GM18951 (cell line): Measurements from ENCODE around the gene OPRL1.
A peak's percentile ranks its signal among the peaks of the same experiment; 100 is the strongest.

ENCODE experiments used
- POLR2A ChIP-seq: IDR thresholded peaks from 4 replicates; pipeline ENCODE4 v1.6.1; 2011; ENCODE audit warnings: mild to moderate bottlenecking; ENCODE audit not compliant: insufficient read length, insufficient read depth; ENCODE audit errors: extremely low read depth
- in situ Hi-C: fragments of 300-500 bp; cut with MboI; formaldehyde crosslinking; loops from one replicate; pipeline ENCODE4 v1.12.0; 2022; ENCODE audit warnings: low sequenced_read_pairs, mixed read lengths, inconsistent platforms; ENCODE audit not compliant: unreplicated experiment

Gene OPRL1

GRCh38 chr20:64056889-64057627 is 22.8 kb upstream of the OPRL1 start:
- in situ Hi-C loops: no loop called here
- no peak for TF ChIP-seq POLR2A

GRCh38 chr20:64057628-64058498 is 22.0 kb upstream of the OPRL1 start:
- TF ChIP-seq POLR2A: no peak
- in situ Hi-C loops: no loop called here

GRCh38 chr20:64058536-64058935 is 21.3 kb upstream of the OPRL1 start:
- in situ Hi-C loops: no loop called here
- TF ChIP-seq POLR2A: no peak

- TF ChIP-seq POLR2A: no peak
- in situ Hi-C loops: no loop called here
Observed at GRCh38 chr20:64062276-64062595, 17.6 kb upstream of the OPRL1 start.

- peak; percentile 63 for TF ChIP-seq POLR2A
- in situ Hi-C loops: no loop called here
Observed at GRCh38 chr20:64062596-64063388, 17.1 kb upstream of the OPRL1 start, which contains the start of gene TCEA2. Gene TCEA2, plus strand, starts transcription at chr20:64063198. Its CDS starts 115 bp downstream, at chr20:64063313.

GRCh38 chr20:64063389-64064144 is 16.3 kb upstream of the OPRL1 start:
- TF ChIP-seq POLR2A: no peak
- in situ Hi-C loops: no loop called here

- in situ Hi-C loops: no loop called here
- TF ChIP-seq POLR2A: no peak
Observed at GRCh38 chr20:64064145-64064698, 15.7 kb upstream of the OPRL1 start.

- TF ChIP-seq POLR2A: no peak
- in situ Hi-C loops: no loop called here
Observed at GRCh38 chr20:64065062-64065973, 14.6 kb upstream of the OPRL1 start.

GRCh38 chr20:64065974-64066343 is 13.9 kb upstream of the OPRL1 start:
- TF ChIP-seq POLR2A: peak; percentile 36
- in situ Hi-C loops: no loop called here

GRCh38 chr20:64067005-64067632 is 12.8 kb upstream of the OPRL1 start:
- in situ Hi-C loops: no loop called here
- no peak for TF ChIP-seq POLR2A

GRCh38 chr20:64067733-64068307 is 12.1 kb upstream of the OPRL1 start:
- TF ChIP-seq POLR2A: no peak
- in situ Hi-C loops: no loop called here
